ENCODE measurements around the gene CDC42EP3. TPM values are rescaled to one million over a fixed set of nuclear protein-coding genes. Genes with fewer than 3 reads are reported as not detected.

The CDC42EP3 gene
- total RNA-seq, 1 donor from 2014 or later: 22.4 TPM

- DNase-seq (ENCODE audit: low spot score in 2 of 2) (no peak), FAIRE-seq (no peak)
Measured at GRCh38 chr2:37621199-37621598, 50.2 kb downstream of the CDC42EP3 start.

- FAIRE-seq (no peak), DNase-seq (ENCODE audit: low spot score in 2 of 2) (no peak)
Measured at GRCh38 chr2:37619959-37620300, 51.5 kb downstream of the CDC42EP3 start.

- FAIRE-seq: no peak
- DNase-seq (ENCODE audit: low spot score in 2 of 2): no peak
Measured at GRCh38 chr2:37619230-37619958, 52.0 kb downstream of the CDC42EP3 start.

GRCh38 chr2:37618326-37618725, 53.1 kb downstream of the CDC42EP3 start:
- DNase-seq (ENCODE audit: low spot score in 2 of 2): no peak

GRCh38 chr2:37617119-37617892, 54.1 kb downstream of the CDC42EP3 start:
- DNase-seq (ENCODE audit: low spot score in 2 of 2) (no peak), FAIRE-seq (no peak)

More at GRCh38 chr2:37618326-37618725, 53.1 kb downstream of the CDC42EP3 start:
- no peak for FAIRE-seq

GRCh38 chr2:37616677-37617005, 54.8 kb downstream of the CDC42EP3 start:
- DNase-seq (ENCODE audit: low spot score in 2 of 2): no peak
- FAIRE-seq: no peak

- FAIRE-seq (no peak), DNase-seq (ENCODE audit: low spot score in 2 of 2) (no peak)
Measured at GRCh38 chr2:37615804-37616676, 55.4 kb downstream of the CDC42EP3 start.

GRCh38 chr2:37614061-37614738, 57.2 kb downstream of the CDC42EP3 start:
- DNase-seq (ENCODE audit: low spot score in 2 of 2): no peak
- no peak for FAIRE-seq

GRCh38 chr2:37612382-37612781, 59.1 kb downstream of the CDC42EP3 start:
- FAIRE-seq: no peak
- DNase-seq (ENCODE audit: low spot score in 2 of 2): no peak

- no peak for FAIRE-seq
Measured at GRCh38 chr2:37610638-37611289, 60.7 kb downstream of the CDC42EP3 start.

GRCh38 chr2:37609782-37610181, 61.7 kb downstream of the CDC42EP3 start:
- no peak for DNase-seq (ENCODE audit: low spot score in 2 of 2)
- no peak for FAIRE-seq

More at GRCh38 chr2:37610638-37611289, 60.7 kb downstream of the CDC42EP3 start:
- DNase-seq (ENCODE audit: low spot score in 2 of 2): no peak

GRCh38 chr2:37604716-37605115, 66.7 kb downstream of the CDC42EP3 start:
- DNase-seq (ENCODE audit: low spot score in 2 of 2) (no peak), FAIRE-seq (no peak)

- FAIRE-seq (no peak), DNase-seq (ENCODE audit: low spot score in 2 of 2) (no peak)
Measured at GRCh38 chr2:37602702-37603101, 68.7 kb downstream of the CDC42EP3 start.

GRCh38 chr2:37602040-37602439, 69.4 kb downstream of the CDC42EP3 start:
- FAIRE-seq (no peak), DNase-seq (ENCODE audit: low spot score in 2 of 2) (no peak)

GRCh38 chr2:37601569-37601968, 69.9 kb downstream of the CDC42EP3 start:
- FAIRE-seq: no peak
- no peak for DNase-seq (ENCODE audit: low spot score in 2 of 2)

GRCh38 chr2:37600735-37601134, 70.7 kb downstream of the CDC42EP3 start:
- FAIRE-seq (no peak), DNase-seq (ENCODE audit: low spot score in 2 of 2) (no peak)

- no peak for FAIRE-seq
- no peak for DNase-seq (ENCODE audit: low spot score in 2 of 2)
Measured at GRCh38 chr2:37599688-37600525, 71.5 kb downstream of the CDC42EP3 start.

- DNase-seq (ENCODE audit: low spot score in 2 of 2) (no peak), FAIRE-seq (no peak)
Measured at GRCh38 chr2:37593694-37594093, 77.7 kb downstream of the CDC42EP3 start.

GRCh38 chr2:37593024-37593423, 78.4 kb downstream of the CDC42EP3 start:
- no peak for FAIRE-seq
- no peak for DNase-seq (ENCODE audit: low spot score in 2 of 2)
